Effector memory CD8-positive, alpha-beta T cell (primary cell): Measurements from ENCODE around the gene FAM53A.
"Not testable (repeated sequence)": the region's sequence is repeated elsewhere in the genome, so short reads cannot be mapped to it uniquely, and the experiment has no call there.

Experiments used
- ATAC-seq: fragments of 150-1000 bp; cut with Tn5 transposase; replicated peaks from 2 replicates; pipeline ENCODE4 v1.10.0; 2021; ENCODE audit warnings: mild to moderate bottlenecking, moderate library complexity
- DNase-seq, 3 experiments: peaks; one replicate each; pipeline ENCODE4 v3.0.0; 2021
- H3K27ac Mint-ChIP-seq, 2 donors: one replicate each; pipeline ENCODE4 v1.8.0; 2022; ENCODE audit warnings: mild to moderate bottlenecking in 2 of 2, mixed read lengths in 2 of 2, moderate library complexity in 2 of 2
- H3K27me3 Mint-ChIP-seq, 2 donors: one replicate each; pipeline ENCODE4 v1.8.0; 2022; ENCODE audit warnings: mixed read lengths in 2 of 2
- H3K36me3 Mint-ChIP-seq: one replicate; pipeline ENCODE4 v1.8.0; 2022; ENCODE audit warnings: mild to moderate bottlenecking, moderate library complexity, mixed read lengths; ENCODE audit not compliant: insufficient read depth
- H3K4me1 Mint-ChIP-seq, 2 donors: one replicate each; pipeline ENCODE4 v1.8.0; 2022; ENCODE audit warnings: low read depth in 2 of 2, mixed read lengths in 2 of 2
- H3K4me3 Mint-ChIP-seq, 2 donors: one replicate each; pipeline ENCODE4 v1.8.0; 2022; ENCODE audit warnings: mild to moderate bottlenecking in 2 of 2, mixed read lengths in 2 of 2, moderate library complexity in 2 of 2
- H3K9me3 Mint-ChIP-seq, 2 donors: one replicate each; pipeline ENCODE4 v1.8.0; 2022; ENCODE audit warnings: mixed read lengths in 2 of 2

The FAM53A gene

DNA sequence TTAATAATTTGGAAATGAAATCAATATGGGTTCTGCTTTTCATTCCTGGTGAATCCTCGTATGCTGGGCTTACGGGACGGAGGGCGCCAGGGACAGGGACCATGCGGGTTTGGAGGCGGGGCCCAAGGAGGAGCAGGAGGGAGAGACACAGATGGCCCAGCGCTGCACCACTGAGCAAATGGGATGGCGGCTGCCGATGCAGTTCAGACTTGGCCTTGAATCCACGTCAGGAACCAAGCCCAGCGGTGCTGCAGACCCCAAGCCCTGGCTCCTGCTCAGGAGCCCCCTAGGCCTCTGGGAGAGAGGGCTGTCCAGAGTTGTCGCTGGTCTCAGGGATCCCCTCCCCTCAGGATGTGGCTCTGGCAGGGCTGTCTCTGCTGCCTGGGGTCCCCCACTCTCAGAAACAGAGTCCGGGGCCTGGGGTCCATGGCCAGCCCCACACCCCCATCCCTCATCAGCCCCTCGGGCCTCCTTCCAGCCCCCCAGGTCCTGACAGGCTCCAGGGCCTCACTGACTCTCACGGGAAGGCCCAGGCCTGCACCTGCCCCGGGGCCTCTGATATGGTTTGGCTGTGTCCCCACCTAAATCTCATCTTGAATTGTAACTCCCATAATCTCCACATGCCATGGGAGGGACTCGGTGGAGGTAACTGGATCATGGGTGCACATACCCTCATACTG lies 75.2 kb downstream of the FAM53A start:
- Mint-ChIP-seq H3K27ac (no peak overlapping the region), H3K4me3 (no peak overlapping the region), H3K36me3 (no peaks in the 10 kb centered on the region), H3K9me3 (no peaks in the 10 kb centered on the region), H3K4me1 (peaks cover 2 to 12% of the 10 kb centered on the region in 2 donors), H3K27me3 (peaks cover 0 to 8% of the 10 kb centered on the region in 2 donors)
- no peak for DNase-seq
- ATAC-seq = no peak

DNA sequence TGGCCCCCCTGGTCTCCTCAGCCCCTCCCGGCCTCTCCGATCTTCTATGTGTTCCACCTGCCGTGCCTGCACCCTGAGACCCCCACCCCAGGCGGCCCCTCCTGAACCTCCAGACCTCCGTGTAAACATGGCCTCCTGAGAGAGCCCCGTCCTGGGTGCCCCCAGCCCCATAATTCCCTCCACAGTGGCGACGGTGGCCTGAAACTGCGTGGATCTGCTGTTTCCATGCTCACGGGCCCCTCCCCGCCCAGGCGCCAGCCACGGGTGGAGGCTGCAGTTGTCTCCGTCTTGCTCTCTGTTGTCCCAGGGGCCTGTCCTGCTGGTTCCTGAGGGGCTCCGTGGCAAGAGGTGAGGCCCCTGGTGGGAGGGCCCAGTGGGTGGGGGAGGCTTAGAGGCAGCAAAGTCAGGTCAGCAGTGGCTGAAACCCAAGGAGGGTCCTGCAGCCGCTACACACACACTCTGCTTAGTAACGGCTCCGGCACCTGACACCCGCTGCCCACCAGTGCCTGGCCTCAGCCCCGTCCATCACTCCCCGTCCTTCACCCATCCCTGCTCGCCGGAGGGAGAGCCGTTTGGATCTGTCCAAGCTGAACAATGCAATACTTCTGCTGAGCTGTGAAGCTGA lies 75.8 kb downstream of the FAM53A start:
- Mint-ChIP-seq H3K9me3 (no peaks in the 10 kb centered on the region), H3K36me3 (no peaks in the 10 kb centered on the region), H3K27me3 (peaks cover 5 to 10% of the 10 kb centered on the region in 2 donors), H3K4me3 (no peak overlapping the region), H3K4me1 (peaks cover 0 to 12% of the 10 kb centered on the region in 2 donors), H3K27ac (no peak overlapping the region)
- DNase-seq (no peak), ATAC-seq (no peak)

DNA sequence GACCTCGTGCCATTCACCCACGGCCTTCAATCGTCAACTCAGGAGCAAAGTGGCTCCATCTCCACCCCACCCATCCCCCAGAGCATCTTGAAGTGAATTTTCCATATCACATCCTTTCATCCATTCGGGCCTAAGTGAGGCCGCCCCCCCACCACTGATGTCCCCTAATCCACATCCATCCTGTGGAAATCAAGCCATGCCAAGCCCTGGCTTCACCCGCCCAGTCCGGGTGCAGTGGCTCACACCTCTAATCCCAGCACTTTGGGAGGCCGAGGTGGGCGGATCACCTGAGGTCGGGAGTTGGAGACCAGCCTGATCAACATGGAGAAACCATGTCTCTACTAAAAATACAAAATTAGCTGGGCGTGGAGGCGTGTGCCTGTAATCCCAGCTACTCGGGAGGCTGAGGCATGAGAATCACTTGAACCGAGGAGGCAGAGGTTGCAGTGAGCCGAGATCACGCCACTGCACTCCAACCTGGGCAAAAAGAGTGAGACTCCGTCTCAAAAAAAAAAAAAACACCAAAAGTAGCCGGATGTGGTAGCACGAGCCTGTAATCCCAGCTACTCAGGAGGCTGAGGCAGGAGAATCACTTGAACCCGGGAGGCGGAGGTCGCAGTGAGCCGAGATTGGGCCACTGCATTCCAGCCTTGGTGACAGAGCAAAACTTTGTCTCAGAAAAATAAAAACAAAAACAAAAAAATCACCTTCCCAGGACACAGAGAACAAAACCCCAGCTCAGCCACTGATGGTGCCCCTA lies 76.5 kb downstream of the FAM53A start:
- not testable (repeated sequence) for H3K36me3 Mint-ChIP-seq, DNase-seq, H3K27ac Mint-ChIP-seq, H3K4me3 Mint-ChIP-seq, H3K9me3 Mint-ChIP-seq, ATAC-seq
- Mint-ChIP-seq H3K27me3 (peaks cover 8 to 15% of the 10 kb centered on the region in 2 donors), H3K4me1 (peaks cover 0 to 12% of the 10 kb centered on the region in 2 donors)

DNA sequence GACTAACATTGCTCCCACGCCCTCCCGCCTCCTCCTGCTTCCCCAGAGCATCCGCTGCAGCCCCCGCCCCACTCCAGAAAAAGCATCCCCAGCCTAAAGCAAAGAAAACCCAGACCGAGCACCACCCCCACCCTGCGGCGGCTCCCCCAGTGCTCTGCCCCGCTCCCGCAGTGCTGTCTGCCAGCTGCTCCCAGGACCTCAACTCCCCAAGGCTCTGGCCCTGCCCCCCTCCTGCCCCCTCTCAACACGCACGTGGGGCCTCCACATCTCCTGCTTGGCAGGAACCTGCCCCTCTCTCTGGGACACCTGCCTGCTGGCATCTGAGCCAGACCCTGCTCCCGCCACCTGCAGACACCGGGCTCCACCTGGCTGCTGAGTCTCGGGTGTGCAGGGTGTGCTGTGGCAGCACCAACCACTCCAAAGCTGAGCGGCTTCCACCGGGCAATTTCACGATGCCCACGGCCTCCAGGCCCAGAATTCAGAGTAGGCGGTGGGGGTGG lies 79.4 kb downstream of the FAM53A start:
- Mint-ChIP-seq H3K9me3 (no peaks in the 10 kb centered on the region), H3K27me3 (peaks cover 15 to 24% of the 10 kb centered on the region in 2 donors), H3K4me1 (peaks cover 4 to 12% of the 10 kb centered on the region in 2 donors), H3K36me3 (no peaks in the 10 kb centered on the region), H3K4me3 (peak overlapping the region in 1 of 2 donors; percentile 74), H3K27ac (peak overlapping the region in 1 of 2 donors; percentile 88)
- ATAC-seq (peak; percentile 76), DNase-seq (peak in 2 of 3 experiments; percentile 23 to 36)

DNA sequence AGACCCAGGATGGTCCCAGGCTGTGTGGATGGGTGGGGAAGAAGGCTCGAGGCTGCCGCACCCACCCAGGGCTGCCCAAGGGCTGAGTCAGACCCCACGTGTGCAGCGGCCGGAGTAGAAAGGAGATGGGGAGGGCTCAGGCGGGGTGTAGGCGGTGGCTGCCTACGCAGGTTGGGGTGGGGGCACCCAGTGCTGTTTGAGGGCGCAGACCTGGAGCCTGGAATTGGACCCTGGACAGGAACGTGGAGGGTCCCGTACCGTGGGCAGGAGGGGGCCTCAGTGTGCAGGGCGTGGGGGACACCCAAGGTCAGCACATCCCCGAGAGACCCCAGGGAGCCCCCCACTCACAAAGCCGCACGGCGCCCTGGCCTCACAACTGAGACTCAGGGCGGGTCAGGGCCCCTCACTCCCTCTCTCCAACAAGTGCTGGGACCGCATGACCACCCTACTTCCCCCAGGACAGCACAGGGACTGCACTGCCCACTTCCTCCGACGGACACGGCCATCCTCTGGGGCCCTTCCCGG lies 79.9 kb downstream of the FAM53A start:
- DNase-seq = no peak
- H3K36me3 Mint-ChIP-seq = no peaks in the 10 kb centered on the region
- H3K27me3 Mint-ChIP-seq = peaks cover 15 to 24% of the 10 kb centered on the region in 2 donors
- ATAC-seq = no peak
- no peak overlapping the region for H3K27ac Mint-ChIP-seq
- peak overlapping the region in 1 of 2 donors; percentile 8 for H3K4me3 Mint-ChIP-seq
- peaks cover 4 to 12% of the 10 kb centered on the region in 2 donors for H3K4me1 Mint-ChIP-seq
- H3K9me3 Mint-ChIP-seq = no peaks in the 10 kb centered on the region

DNA sequence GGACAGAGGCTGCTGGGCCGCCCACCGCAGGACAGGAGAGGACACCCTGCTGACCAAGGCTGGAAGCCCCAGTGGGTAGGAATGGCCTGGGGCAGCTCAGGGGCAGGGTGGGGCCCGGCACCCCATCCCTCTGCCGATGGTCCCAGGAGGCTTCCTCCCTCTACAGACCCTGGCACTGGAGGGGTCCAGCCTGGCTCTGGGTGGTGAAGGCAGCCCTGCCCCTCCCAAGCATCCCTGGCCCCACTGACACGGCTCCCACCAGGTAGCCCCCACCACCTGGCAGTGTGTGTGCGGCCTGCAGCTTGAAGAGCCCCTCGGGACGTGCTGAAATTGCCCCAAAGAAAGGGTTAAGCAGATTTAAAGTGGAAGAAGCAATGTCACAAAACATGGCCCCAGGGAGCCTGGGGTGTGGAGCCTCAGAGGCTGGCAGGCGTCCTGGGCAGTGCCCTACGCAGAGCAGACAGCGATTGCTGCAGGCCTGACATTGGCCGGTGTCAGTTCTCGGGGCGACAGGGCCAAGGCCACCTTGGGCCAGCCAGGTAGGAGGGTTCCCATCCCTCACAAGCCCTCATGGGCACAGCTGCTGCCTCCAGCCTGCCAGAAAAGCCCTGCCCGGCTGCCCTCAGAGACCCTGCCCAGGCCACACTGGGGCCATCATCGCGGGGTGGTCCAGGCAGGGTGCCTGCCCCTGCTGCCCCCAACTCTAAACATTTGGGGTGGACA lies 80.5 kb downstream of the FAM53A start:
- peaks cover 4 to 12% of the 10 kb centered on the region in 2 donors for H3K4me1 Mint-ChIP-seq
- H3K36me3 Mint-ChIP-seq = no peaks in the 10 kb centered on the region
- peaks cover 15 to 24% of the 10 kb centered on the region in 2 donors for H3K27me3 Mint-ChIP-seq
- no peaks in the 10 kb centered on the region for H3K9me3 Mint-ChIP-seq
- no peak overlapping the region for H3K27ac Mint-ChIP-seq
- DNase-seq = no peak
- peak overlapping the region in 1 of 2 donors; percentile 28 for H3K4me3 Mint-ChIP-seq
- no peak for ATAC-seq

DNA sequence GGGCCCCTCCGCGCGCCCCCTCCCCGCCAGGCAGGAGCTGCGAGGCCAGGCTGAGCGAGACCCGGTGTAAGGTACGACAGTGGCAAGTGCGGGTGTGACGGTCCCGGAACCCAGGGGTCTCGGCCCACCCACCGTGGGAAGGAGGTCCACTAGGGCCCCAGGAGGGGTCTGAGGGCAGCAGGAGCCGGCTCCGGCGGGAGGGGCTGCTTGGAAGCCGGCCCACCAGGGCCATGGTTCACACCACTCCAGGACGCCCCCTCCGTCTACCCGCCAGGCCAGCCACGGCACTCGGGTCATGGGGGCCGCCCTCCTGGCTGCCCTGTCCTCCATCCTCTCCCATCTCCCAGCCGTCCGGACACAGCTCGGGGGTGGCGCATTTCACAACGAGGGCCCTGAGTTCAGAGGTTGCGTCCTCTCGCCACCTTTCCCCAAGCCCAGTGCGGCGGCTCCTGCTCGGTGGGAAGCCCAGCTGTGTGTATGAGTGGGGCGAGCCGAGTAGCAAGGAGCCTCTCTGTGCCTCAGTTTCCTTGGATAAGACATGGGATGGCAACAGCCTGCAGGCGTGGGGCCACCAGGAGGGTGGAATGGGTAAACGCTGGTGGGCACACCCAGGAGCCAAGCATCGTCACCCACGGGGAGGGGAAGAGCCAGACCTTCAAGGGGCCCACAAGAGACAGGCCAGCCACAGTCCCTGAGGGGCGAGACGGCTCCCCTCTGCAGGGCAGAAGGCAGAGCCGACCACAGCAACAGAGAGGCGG lies 81.3 kb downstream of the FAM53A start:
- Mint-ChIP-seq H3K4me3 (peak overlapping the region in 1 of 2 donors; percentile 20), H3K27me3 (peaks cover 15 to 24% of the 10 kb centered on the region in 2 donors), H3K9me3 (no peaks in the 10 kb centered on the region), H3K27ac (no peak overlapping the region), H3K36me3 (no peaks in the 10 kb centered on the region), H3K4me1 (peaks cover 4 to 12% of the 10 kb centered on the region in 2 donors)
- ATAC-seq (no peak), DNase-seq (no peak)

DNA sequence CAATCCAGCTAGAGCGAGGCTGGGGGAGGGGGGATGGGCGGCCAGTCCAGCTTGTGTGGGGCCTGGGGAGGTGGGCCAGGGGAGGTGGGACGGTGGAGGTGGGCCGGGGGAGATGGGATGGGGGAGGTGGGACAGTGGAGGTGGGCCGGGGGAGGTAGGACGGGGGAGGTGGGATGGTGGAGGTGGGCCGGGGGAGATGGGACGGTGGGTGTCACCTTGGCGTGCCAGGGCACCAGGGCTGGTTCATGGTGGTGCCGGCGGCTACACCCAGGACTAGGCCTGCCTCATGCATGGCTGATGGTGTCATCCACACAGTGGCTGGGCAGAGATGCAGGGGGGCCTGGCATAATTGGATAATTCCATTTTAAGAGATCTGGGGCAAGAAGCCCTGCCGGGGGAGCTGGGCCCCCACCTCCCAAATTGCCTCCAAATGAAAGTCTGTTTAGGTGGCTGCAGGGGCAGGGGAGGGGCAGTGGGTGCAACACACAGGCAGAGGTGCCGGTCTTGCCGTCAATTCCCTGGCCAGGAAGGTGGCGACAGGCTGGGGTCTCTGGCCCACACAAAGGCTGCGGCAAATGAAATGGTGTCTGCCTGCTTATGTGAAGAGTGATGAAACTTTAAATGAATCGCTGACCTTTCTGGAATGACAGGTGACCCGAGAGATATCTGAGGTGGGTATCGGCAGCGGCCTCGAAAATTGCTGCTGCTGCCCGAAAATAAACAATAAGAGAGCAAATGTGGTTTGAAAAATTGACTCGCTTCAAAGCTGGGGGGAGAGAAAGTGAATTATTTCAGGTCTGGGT lies 82.1 kb downstream of the FAM53A start:
- Mint-ChIP-seq H3K27me3 (peaks cover 15 to 24% of the 10 kb centered on the region in 2 donors), H3K4me3 (no peak overlapping the region), H3K9me3 (no peaks in the 10 kb centered on the region), H3K36me3 (no peaks in the 10 kb centered on the region), H3K27ac (no peak overlapping the region), H3K4me1 (peaks cover 4 to 12% of the 10 kb centered on the region in 2 donors)
- no peak for ATAC-seq
- DNase-seq = no peak

DNA sequence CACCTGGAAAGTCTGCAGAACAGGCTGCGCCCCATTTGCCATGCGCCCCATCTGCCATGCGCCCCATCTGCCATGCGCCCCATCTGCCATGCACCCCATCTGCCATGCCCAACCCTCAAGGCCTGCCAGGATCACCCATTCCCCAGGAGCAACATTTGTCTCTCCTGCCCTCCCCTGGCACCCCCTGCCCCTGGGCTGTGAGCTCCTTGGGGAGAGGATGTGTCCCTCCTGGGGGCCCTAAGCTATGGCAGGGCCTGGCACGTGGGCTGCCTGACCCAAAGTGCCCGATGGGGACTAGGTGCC lies 82.6 kb downstream of the FAM53A start:
- peaks cover 15 to 24% of the 10 kb centered on the region in 2 donors for H3K27me3 Mint-ChIP-seq
- peaks cover 4 to 11% of the 10 kb centered on the region in 2 donors for H3K4me1 Mint-ChIP-seq
- ATAC-seq (no peak), DNase-seq (no peak)
- no peaks in the 10 kb centered on the region for H3K9me3 Mint-ChIP-seq
- no peak overlapping the region for H3K4me3 Mint-ChIP-seq
- H3K36me3 Mint-ChIP-seq = no peaks in the 10 kb centered on the region
- H3K27ac Mint-ChIP-seq = no peak overlapping the region

DNA sequence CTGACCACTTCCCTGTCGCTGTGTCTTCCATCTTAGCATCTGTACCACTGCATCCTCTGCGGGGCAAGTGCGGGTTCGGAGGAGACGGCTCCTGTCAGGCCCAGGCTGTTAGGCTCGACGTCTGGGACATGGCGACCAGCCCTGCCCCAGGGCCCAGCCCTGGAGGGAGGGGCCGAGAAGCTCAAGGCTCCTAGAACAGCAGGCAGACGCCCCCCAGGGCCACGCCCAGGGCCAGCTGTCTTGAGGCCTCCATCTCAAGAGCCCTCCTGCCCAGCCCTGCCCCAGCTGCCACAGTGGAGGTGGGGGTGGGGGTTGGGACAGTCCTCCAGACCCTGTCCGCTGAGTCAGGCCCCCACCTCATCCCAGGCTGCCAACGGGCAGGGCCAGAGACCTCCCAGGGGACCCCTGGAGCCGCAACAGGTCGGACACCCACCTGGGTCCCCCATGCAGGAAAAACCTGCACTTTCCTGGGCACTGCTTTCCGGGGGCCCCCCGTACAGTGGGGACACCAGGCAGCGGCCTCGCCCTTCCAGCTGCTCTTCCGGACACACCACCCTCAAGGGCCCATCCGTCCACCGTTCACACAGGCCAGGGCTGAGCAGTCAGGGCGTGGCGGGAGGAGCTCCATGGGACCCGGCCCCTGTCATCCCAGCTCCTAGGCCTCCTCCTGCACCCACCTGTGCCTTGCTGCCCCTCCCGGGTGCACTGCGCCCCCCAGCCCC lies 83.1 kb downstream of the FAM53A start:
- Mint-ChIP-seq H3K27ac (peak overlapping the region in 1 of 2 donors; percentile 33), H3K4me1 (peaks cover 4 to 10% of the 10 kb centered on the region in 2 donors)
- ATAC-seq = no peak

DNA sequence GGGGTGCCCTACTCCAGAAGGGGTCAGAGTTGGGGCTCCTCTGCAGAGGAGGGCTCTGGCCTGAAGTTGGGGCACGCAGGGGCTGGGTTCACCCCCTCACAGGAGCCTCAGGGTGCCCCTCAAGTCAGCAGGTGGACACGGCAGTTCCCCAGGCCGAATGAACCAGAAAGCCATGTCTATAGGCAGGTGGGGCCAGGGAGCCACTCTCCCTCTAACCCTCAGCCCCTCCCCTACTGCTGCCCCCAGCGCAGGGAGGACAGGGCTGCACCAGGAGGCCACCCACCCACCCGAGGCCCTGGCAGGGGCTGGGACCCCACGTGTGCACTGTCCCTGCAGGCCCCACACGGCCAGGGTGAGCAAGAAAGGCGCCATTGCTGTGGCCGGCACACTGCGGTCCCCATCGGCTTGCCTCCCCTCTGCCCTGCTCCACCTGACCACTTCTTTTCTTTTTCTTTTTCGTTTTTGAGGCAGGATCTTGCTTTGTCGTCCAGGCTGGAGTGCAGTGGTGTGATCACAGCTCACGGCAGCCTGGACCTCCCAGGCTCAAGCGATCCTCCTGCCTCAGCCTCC lies 83.8 kb downstream of the FAM53A start:
- DNase-seq = no peak
- H3K27me3 Mint-ChIP-seq = peaks cover 15 to 24% of the 10 kb centered on the region in 2 donors
- H3K36me3 Mint-ChIP-seq = no peaks in the 10 kb centered on the region
- H3K9me3 Mint-ChIP-seq = no peaks in the 10 kb centered on the region
- peak overlapping the region in 1 of 2 donors; percentile 33 for H3K27ac Mint-ChIP-seq
- H3K4me1 Mint-ChIP-seq = peaks cover 4 to 7% of the 10 kb centered on the region in 2 donors
- no peak overlapping the region for H3K4me3 Mint-ChIP-seq
- no peak for ATAC-seq

More for the DNA sequence above, 83.1 kb downstream of the FAM53A start:
- H3K4me3 Mint-ChIP-seq = no peak overlapping the region
- no peaks in the 10 kb centered on the region for H3K9me3 Mint-ChIP-seq
- H3K36me3 Mint-ChIP-seq = no peaks in the 10 kb centered on the region
- DNase-seq = no peak
- peaks cover 15 to 24% of the 10 kb centered on the region in 2 donors for H3K27me3 Mint-ChIP-seq
